ENCODE measurements around the gene TSR2.

DNA sequence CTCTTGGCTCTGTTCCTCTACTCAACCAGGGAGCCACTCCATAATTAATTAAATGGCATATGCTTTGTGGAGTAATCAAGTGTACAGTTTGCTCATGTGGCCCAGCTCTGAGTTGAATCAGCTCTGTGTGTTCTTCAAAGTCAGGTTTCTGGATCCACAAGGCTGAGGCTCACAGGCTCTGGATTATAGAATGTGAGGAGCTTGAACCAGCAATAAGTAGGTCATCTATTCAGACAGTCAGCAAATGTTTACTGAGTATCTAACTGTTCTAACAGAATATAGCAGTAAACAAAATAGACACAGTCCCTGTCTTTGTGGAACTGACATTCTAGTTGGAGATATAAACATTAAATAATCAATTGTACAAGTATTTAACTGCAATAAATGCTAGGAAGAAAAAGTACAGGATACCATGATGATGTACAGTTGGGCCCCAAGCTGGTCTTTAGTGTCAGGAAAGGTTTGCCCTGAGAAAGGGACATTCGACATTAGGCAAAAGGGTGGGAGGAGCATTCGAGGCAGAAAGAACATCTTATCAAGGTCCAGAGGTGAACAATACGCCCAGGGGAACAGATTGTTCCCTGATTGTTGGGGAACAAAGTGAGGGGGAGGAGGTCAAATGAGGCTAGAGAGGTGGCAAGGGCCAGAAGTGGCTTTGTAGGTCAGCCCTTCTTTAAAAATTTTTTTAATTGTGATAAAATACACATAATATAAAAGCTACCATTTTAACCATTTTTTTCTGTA lies 20.5 kb upstream of the TSR2 start:
- TF ChIP-seq, protein P1, sequence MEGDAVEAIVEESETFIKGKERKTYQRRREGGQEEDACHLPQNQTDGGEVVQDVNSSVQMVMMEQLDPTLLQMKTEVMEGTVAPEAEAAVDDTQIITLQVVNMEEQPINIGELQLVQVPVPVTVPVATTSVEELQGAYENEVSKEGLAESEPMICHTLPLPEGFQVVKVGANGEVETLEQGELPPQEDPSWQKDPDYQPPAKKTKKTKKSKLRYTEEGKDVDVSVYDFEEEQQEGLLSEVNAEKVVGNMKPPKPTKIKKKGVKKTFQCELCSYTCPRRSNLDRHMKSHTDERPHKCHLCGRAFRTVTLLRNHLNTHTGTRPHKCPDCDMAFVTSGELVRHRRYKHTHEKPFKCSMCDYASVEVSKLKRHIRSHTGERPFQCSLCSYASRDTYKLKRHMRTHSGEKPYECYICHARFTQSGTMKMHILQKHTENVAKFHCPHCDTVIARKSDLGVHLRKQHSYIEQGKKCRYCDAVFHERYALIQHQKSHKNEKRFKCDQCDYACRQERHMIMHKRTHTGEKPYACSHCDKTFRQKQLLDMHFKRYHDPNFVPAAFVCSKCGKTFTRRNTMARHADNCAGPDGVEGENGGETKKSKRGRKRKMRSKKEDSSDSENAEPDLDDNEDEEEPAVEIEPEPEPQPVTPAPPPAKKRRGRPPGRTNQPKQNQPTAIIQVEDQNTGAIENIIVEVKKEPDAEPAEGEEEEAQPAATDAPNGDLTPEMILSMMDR (IDR thresholded peaks at IDR 0.05; ENCODE audit: extremely low read depth in 1 of 2, insufficient read depth in 1 of 2, low read depth in 1 of 2, low read length in 2 of 2), result no peak
- no peak for TF ChIP-seq POLR2A (IDR thresholded peaks at IDR 0.05; ENCODE audit: low read depth, low read length)

Data from endothelial cell of umbilical vein (primary cell).